GM21825 (cell line): ENCODE results near the gene GP9.
"Not testable (repeated sequence)": the region's sequence is repeated elsewhere in the genome, so short reads cannot be mapped to it uniquely, and the experiment has no call there.

Experiments
- ATAC-seq: cut with Tn5 transposase; IDR thresholded peaks from one replicate; pipeline ENCODE4 v1.9.1; 2021; ENCODE audit warnings: mild to moderate bottlenecking, moderate library complexity; ENCODE audit not compliant: unreplicated experiment

Gene GP9

DNA sequence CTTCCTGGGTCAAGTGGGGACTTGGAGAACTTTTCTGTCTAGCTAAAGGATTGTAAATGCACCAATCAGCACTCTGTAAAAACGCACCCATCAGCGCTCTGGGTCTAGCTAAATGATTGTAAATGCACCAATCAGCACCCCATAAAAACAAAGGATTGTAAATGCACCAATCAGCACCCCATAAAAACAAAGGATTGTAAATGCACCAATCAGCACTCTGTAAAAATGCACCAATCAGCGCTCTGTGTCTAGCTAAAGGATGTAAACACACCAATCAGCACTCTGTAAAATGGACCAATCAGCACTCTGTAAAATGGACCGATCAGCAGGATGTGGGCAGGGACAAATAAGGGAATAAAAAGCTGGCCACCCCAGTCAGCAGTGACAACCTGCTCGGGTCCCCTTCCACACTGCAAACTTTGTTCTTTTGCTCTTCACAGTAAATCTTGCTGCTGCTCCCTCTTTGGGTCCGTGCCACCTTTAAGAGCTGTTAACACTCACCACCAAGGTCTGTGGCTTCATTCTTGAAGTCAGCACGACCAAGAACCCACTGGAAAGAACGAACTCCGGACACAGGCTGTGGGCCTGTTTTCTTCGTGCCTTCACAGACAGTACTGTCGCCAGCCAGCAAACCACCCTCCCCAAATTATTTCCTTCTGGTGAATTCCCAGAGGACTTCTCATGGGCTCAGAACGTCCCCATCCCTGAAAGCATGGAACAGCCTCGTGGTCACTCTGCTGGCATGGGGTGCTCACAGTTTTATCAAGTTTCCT, 8.9 kb downstream of the GP9 start:
- ATAC-seq = not testable (repeated sequence)

DNA sequence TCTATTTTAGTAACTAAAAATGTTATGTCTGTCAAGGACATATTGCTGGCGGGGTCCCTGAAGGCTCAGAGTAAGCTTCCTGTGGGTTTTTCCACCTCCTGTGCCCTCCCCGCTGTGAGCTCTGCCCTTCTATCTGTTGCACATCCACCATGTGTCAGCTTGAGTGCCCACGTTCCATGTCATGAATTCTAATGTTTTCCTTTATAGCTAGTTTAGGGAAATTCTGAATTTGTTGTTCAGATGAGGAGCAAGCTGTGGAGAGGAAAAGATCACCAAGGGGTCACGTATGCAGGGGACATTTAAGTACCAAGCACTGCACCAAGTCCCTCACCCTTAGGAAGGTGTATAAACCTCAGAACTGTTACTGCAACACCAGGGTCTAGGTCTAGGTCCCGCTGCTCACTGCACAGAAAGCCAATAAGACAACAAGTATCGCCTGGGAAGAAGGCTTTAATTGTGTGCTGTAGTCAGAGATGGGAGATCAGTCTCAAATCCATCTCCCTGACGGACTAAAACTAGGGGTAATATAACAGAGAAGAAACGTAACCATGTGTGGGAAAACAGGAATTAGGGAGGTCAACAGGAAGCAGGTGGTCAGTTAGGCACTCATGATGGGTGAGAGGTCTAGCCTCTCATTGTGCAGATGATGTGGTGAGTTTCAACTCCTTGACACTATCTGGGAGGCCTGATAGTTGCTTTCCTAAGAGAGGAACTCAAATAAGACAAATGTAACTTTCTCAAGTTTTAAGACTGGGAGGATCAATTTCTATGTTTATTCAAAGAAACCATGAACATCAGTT, 9.7 kb downstream of the GP9 start:
- no peak for ATAC-seq

DNA sequence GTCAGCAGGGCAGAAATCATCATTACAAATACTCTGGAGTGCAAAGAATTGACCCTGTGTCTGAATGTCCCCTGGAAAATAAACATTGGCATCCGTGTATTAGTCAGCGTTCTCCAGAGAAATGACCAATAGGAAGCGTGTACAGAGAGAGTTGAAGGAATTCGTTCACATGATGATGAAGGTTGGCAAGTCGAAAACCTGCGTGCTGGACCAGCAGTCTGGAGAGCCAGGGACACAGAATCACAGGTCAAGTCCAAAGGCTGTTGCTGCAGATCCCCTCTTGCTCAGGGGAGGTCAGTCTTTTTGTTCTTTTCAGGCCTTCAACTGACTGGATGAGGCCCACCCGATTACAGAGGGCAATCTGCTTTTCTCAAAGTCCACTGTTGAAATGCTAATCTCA, 16.6 kb downstream of the GP9 start:
- ATAC-seq = no peak

DNA sequence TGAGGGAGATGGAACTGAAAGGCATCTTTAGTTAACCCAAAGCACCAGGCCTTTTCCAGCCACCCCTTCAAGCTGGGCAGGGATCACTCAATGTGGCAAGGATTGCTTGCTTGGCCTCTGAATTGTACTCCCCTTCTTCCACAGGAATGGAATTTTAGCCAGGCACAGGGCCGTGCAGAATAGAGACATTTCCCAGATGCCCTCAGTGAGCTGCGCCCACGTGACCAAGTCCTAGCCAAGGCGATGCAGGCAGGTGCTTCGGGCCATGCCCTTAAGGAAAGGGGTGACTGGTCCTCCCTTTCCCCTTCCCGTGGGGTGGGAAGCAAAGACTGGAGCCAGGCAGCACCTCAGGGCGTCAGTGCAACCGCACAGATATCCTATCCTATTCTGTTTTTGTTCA, 17.9 kb downstream of the GP9 start:
- ATAC-seq = no peak

DNA sequence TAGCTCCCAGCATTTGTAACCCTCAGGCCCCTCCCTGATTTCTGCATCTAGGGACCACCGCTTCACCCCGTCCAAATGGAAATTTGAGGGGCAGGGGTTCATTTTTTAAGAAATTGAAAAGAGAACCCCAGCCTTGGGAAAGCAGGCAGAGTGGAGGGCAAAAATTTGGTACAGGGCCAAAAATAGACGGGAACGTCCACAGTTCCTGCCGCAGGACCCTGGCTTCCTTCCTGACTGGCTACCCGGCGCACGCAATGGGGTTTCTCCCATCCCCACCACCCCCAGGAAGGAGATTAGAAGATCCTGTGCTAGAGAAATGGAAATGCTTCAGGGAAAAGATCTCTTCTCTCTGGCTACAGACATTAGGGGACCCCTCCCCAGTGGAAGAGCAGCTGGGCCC, 20.9 kb downstream of the GP9 start:
- ATAC-seq = no peak

DNA sequence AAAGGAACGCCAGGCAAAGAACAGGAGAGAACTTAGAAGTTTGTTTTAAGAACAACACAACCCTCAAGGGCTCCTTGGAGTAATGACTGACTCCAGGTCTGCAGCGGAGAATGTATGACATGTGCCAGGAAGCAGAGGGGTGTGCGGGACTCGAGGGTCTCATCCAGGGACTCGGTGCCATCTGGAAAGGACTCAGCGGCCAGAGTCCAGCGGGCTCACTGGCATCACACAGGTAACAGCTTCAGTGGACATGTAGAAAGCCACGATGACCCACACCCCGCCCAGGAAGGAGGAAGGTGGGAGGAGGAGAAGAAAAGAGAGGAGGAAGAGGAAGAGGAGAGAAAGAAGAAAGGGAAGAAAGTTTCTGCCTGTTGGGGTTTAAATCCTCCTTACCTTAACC, 21.4 kb downstream of the GP9 start:
- no peak for ATAC-seq

DNA sequence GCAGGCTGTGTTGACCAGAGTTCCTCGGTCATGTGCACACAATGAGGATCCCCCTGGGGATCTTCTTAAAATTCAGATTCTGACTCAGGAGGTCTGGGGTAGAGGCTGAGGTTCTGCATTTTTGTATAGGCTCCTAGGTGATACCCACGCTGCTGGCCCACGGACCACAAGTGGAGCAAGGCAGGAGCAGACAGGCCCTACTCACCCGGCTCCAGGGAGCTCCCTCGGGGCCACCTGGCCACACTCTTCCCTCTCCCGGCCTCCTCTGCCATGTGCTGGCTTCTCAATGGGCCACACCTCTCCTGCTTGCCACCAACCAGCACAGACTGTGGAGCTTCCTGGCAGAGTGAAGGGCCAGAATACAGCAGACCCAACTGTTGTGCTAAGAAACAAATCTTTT, 23.9 kb downstream of the GP9 start:
- no peak for ATAC-seq

DNA sequence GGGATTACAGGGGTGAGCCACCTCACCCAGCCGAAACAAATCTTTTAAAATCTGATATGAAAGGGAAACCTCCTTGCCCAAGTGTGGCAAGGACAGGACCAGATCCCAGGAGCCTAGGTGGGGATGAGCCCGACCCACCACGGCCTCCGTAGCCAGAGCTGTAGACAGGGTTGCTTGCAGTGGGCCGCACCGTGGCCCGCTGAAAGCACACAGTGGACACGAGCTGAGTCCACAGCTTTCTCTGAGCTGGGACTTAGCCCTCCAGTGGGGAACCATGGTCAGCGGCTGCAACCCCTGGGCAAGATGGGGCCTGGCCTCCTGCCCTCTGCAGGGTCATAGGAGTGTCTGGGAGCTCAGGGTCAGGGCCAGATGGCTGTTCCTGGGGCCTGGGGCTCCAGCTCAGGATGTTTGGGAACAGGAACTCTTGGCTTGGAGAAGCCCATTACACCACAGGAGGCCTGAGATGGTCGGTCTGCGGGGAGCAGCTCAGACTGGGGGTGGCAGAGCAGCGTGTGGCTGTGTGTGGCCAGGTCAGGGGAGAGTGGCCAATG, 24.7 kb downstream of the GP9 start:
- ATAC-seq = no peak

DNA sequence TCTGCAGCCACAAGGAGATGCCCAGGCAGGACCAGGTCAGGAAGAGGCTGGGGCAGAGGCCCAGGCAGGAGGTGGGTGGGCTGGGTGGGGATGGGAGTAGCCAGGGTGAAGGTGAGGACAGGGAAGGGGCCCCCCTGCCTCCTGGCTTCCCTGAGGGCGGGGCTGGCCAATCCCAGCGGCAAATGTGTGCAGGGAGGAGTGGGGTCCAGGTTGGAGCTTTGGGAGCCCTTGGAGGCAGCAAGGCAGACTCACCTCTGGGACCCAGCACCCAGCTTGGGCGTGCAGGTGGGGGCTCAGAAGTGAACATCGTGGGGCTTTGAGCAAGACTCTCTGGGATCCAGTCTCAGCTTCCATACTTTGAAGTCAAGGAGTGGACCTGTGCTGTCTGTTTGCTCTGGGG, 25.2 kb downstream of the GP9 start:
- no peak for ATAC-seq

DNA sequence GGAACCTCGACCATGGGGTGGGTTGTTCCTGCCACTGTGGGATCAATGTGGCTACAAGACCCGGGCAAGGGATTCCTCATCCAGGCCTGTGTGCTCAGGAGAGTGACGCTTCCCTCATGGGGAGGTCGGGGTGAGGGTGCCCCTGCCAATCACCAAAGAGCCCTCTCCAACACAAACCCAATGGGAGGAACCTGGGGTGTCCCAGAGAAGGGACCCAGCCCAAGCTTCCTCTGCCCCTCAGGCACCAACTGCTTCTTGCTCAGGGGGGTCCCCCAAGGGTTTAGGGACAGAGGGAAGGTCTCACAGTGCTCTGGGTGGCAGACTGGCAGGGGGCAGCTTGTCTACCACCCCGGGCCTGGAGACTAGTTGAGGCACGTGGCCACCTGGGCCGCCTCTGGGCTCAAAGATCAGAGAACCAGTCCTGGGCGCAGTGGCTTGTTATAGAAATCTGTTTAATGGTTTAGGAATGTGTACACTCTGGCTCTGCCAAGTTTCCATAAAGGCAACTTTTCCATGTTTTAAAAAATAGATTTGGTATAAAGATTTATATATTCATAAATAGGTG, 26.6 kb downstream of the GP9 start:
- no peak for ATAC-seq

DNA sequence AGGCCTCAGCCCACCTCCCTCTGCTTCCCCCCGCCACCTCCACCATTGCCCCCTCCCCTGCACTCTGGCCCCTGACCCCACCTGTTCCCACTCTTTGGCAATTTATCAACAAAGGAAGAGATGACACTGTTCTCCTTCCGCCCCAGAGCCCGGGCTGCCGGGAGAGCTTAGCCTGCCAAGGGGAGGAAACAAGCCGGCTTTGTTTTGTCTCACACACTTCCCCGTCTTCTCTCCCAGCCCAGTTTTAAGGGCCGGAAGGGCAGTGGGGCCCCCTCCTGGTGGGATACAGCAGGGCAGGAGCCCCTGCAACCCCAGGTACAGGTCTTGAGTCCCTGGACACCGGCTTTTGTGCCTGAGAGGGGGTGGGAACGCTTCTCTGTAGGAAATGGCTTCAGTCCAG, 27.3 kb downstream of the GP9 start:
- not testable (repeated sequence) for ATAC-seq

DNA sequence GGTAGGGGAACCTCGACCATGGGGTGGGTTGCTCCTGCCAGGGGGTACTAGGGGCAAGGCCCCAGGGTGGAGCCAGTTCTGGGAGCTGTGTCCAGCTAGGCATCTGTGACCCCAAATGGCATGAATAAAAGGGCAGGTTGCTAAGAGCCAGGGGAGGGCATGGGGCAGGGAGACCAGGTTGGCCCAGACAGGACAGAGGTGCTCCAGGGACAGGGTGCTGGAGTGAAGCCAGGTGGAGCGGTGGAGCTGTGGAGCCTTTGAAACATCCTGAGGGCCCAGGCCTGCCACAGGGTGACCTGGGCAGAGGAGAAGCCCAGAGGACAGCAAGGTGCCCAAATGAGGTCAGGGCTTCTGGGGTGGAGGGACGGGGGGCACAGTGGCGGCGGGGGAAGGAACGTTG, 27.7 kb downstream of the GP9 start:
- not testable (repeated sequence) for ATAC-seq

DNA sequence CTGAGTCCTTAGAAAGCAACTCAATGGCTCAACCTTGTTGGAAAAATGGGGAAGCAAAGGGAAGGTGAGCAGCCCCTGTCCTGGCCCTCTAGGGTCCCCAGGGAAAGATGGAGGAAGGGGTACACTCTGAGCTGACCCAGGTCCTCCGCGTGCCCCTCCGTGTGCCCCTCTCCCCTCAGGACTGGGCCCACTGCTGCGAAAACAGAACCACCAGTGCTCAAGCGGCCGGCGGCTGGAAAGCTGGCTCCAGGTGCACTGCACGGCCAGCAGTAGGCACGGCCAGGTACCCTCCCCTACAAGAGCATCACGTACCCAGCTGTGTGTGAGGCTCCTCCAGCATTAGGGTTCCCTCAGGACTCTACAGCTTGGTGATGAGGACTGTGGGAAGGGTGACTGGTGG, 34.7 kb downstream of the GP9 start:
- no peak for ATAC-seq

DNA sequence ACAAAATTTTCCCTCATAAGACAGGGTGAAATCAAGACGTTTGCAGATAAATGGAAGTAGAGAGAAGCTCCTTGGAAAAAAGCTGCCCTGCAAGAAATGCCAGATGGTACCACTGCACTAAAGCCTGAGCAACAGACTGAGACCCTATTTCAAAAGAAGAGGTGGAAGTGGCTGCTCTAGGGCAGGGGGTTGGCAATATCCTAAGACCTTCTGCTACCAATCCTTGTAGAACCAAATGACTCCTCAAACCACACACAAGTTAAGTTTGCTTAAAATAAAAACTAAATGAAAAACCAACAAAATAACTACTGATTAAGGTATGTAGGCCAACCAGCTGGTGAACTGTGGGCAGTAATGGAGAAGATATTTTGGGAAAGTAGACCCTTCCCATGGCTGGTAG, 39.7 kb downstream of the GP9 start:
- ATAC-seq = no peak

DNA sequence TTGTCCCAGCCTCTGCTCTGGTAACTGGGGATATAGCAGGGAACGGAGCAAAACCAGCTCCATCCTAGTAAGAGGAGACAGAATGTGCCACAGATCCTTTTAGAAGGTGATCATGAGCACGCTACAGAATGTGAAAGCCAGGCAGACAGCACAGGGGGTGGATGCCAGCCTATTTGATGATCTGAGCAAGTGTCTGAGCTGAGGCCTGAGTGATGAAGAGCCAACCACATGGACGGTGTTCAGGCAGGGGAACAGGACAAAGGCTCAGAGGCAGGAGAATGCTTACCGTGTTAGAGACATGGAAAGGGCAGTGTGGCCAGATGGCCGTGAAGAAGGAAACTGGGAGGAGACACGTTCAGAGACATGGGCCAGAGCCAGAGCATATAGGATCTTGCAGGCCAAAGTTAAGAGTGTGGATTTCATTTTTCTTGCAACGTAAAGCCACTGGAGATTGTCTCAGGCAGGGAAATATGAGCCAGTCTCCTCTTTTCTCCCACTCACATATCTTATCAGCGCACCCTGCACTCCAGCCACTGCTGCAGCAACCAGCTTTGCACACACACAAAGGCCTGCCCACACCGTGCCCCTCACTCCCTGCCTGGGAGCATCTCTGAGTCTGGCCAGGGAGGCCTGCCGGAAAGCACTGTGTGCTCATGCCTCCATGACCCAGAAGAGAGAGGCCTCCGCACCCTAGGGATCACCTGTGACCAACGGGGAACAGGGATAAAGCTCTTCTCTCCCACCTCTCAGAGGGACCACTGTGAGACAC, 41.0 kb downstream of the GP9 start:
- no peak for ATAC-seq

DNA sequence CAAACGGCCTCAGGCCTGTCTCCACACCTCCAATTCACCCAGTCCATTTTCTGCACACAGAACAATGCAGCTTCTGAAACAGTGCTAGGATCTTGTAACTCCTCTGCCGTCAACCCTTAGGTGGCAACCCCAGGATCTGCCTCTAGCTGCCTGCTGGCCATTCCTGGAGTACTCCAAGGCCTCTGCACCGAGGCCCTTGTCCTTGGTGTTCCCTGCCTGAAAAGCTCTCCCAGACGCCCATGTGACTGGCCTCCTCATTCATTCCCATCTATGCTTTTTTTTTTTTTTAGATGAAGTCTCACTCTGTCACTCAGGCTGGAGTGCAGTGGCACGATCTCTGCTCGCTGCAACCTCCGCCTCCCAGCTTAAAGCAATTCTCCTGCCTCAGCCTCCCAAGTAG, 42.7 kb downstream of the GP9 start:
- no peak for ATAC-seq

DNA sequence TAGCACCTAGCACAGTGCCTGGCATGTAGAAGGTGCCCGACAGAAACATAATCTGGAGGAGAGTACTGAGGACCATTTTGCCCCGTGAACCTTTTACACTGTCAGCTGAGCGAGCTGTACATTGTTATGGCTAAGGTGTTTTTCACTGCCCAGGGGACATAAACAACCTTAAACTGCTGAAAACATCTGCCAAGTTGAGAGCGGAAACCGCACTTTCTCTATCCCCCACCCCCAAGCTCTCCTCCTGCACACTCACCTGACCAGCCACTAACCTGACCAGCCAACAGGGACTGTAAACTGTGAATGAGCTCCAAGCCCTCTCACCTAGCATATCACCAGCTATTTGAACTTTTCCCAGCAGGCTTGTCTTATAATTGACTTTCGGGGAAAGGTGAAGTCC, 43.5 kb downstream of the GP9 start:
- ATAC-seq = no peak

DNA sequence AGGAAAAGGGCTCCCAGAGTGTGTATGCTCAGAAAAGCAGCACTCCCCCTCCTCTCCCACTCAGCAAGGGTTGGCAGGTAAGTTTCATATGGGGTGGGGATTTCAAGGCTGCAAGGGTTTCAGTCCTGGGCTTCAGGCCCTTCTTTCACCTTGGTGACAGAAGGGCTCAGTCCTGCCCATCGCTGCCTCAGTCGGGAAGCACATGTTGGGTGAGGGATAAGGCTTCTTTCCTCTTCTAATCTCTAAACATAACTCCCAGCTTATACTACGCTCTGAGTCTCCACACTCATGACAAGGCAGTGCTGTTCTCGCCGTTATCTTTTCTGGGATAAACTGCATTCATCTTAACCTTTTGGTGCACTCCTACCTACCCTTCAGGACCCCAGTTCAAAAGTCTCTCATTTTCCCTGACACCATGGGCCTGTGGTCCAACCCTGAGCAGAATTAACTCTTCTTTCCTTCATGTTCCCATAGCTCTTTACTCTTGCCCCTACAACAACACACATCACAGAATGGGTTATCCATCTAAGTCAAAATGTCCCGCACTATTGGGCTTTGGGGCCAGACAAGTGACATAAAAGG, 44.0 kb downstream of the GP9 start:
- ATAC-seq = no peak

DNA sequence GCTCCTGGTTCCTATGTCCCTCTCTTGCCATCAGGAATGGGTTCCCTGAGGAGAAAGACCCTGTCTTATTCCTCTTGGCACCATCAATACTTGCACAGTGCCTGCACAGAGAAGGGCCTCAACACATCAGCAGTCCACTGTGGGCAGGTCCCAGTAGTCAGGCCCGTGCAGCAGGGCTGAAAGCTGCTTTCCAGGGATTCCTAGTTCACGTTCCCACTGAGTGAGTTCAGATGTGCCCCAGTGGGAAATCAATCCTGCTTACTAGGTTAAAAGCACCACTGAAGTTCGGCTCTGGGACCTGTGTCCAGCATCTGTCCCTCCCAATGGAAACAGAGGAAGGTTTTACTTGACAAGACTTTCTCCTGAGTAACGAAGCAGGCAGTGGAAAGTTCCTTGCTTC, 45.3 kb downstream of the GP9 start:
- no peak for ATAC-seq

DNA sequence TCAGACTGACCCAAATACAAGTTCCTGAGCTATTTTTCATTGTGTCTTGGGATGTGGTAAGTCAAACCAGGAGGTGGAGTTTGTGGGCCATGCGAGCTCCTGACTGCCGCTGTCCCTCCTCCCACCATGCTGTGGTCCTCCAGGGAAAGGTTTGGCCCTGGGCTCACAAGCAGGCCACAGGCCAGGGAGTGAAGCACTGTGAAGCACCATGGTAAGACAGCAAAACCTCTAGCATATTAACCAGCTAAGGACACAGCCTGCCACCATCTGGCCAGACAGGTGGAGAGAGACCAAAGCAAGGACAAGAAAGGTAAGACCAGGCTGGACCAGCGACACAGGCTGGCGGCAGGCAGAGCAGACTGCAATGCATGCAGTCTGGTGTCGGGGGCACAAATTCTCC, 45.7 kb downstream of the GP9 start:
- no peak for ATAC-seq
